ENCODE measurements around the gene TMEM147.
"Not testable (repeated sequence)": the region's sequence is repeated elsewhere in the genome, so short reads cannot be mapped to it uniquely, and the experiment has no call there.

TMEM147 gene

GRCh38 chr19:35565016-35565856 lies 19.8 kb downstream of the TMEM147 start:
- DNase-seq, result no peak

- no peak for DNase-seq
These were observed 21.3 kb downstream of the TMEM147 start for GRCh38 chr19:35566738-35567137.

DNA sequence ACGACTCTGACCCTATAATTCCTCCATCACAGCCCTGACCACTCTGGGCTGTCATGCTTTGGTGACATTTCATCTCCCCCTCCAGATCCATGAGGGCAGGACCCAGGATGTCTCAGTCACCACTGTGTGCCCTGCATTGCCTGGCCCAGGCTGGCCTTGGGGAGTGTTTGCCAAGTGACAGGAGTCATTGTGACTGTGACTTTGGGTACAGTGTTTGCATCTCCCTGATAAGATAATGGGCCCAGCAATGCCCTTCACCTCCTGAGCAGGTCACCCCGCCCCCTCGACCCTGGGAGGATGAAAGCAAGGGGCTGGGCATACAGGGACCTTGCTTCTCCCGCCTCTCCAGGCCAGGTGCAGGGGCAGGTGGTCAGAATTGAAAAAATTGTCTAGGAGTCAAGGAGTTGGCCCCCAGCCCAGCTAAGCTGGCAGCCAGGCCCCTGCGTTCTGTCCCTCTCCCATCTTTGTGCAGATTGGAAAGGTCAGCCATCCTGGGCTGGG lies 23.9 kb downstream of the TMEM147 start:
- no peak for DNase-seq

DNA sequence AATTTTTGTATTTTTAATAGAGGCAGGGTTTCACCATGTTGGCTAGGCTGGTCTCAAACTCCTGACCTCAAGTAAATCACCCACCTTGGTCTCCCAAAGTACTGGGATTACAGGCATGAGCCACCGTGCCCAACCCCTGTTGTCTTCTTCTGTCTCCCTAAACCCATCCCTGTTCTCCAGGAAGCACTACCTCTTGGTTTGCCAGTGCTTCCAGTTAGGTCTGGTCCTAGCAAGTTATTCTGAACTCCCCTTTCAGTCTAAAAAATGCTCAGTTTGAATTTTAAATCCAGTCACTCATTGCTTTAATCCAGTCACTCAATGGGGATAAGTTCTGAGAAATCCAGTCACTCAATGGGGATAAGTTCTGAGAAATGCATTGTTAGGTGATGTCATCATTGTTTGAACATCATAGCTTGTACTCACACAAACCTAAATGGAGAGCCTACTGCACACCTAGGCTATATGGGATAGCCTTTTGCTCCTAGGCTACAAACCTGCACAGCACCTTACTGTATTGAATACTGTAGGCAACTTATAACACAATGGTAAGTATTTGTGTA lies 26.1 kb downstream of the TMEM147 start:
- DNase-seq, result no peak

DNA sequence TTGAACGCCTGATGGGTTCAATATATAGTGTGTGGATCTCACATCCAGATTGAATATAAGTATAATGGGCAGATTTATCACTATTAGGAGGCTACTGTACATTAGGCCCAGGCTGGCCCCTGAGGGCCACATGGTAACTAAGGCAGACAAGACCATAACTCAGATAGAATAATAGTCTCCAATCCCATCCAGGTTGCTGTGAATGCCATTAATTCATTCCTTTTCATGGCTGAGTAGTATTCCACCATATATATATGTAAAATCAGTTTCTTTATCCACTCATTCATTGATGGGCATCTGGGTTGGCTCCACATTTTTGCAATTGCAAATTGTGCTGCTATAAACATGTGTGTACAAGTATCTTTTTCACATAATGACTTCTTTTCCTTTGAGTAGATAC lies 32.5 kb downstream of the TMEM147 start:
- no peak for DNase-seq

- DNase-seq, result no peak
These were observed 33.3 kb downstream of the TMEM147 start for GRCh38 chr19:35578707-35579106.

DNA sequence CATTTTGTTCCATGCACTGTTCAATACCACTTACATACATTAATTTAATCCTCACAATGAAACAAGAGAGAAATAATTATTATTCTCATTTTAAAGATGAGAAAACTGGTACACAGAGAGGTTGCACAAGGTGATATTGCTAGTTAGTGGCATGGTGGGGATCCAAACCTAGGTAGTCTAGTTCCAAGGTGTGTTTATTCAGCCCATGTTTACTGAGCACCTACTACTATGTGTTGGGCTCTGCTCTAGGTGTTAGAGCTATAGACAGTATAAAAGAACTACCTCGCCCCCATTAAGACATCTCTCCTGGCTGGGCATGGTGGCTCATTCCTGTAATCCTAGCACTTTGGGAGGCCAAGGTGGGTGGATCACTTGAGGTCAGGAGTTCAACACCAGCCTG lies 37.3 kb downstream of the TMEM147 start:
- no peak for DNase-seq

DNA sequence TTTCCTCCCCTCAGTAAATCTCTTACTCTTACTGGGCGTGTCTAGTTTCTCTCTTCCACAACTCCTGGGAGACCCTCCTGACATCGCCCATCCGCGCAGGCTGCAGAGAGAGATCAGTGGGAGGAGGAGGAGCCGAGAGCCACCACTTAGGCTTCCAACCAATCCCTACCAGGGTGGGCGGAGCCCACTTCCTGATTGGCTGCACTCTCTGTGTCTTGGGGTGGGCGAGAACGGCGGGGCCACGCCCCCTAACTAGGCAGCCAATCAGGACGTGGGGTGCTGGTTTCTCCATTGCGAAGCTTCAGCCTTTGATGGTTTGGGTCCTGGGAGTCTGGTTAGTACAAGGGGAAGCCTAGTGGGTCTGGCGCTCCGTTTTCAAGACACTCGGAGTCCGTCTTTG lies 40.4 kb downstream of the TMEM147 start, which contains the start of gene PMIS2:
Gene PMIS2, plus strand, starts transcription at position 326 of the 400 bp plus-strand sequence. CDS start 87 bp downstream, outside the sequence.
- no peak for DNase-seq

- DNase-seq, result no peak
These were observed 41.9 kb downstream of the TMEM147 start for GRCh38 chr19:35587321-35587720.

DNA sequence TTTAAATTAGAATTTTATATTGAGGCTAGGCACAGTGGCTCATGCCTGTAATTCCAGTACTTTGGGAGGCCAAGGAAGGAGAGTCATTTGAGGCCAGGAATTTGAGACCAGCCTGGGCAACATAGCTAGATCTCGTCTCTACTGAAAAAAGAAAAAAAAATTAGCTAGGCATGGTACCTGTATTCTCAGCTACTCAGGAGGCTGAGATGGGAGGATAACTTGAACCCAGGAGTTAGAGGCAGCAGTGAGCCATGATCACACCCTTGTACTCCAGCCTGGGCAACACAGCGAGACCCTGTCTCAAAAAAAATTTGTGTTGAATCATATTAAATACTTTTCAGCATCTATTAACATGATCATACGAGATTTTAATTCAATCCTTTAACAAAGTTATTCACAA lies 45.4 kb downstream of the TMEM147 start:
- DNase-seq, result no peak

DNA sequence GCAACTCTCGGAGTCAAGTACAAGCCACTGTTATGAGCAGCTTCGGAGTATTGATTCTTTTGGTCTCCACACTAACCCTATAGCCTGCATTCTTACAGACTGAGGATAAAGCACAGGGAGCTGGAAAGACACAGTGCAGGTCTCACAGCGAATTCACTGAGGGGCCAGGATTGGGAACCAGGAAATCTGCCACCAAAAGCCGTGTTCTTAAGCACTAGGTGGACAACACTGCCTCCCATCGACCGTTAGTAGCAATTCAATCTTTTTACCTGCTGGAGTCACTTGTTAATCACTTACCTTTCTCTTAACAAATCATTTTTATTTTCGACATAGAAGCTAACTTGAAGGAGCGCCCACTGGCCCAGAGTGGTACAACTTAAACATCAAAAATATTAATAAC lies 46.8 kb downstream of the TMEM147 start:
- DNase-seq, result no peak

GRCh38 chr19:35595026-35595425 lies 49.6 kb downstream of the TMEM147 start:
- DNase-seq, result not testable (repeated sequence)

DNA sequence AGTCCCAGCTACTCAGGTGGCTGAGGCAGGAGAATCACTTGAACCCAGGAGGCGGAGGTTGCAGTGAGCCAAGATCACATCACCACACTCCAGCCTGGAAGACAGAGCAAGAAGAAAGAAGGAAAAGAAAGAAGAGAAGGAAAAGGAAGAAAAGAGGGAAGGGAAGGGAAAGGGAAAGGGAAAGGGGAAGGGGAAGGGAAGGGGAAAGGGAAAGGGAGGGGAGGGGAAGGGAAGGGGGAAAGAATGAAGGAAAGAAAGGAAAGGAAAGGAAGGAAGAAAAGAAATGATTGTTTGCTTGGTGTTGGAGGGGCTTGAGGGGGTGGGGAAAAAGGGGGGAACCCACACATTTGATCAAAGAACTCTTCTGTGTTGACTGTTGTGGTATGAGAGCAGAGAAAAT lies 50.5 kb downstream of the TMEM147 start:
- DNase-seq, result no peak

GRCh38 chr19:35596366-35596999 lies 51.1 kb downstream of the TMEM147 start:
- no peak for DNase-seq
